Activated CD8-positive, alpha-beta memory T cell treated with anti-CD3 and anti-CD28 coated beads, Interleukin-2, amount 50 U/mL, for 4 hours (primary cell): ENCODE results near the gene ZNF112.

Experiments used
- DNase-seq: peaks from one replicate; pipeline ENCODE4 v3.0.0-alpha.2; 2020

ZNF112 gene

GRCh38 chr19:44280916-44281315 lies 75.6 kb downstream of the ZNF112 start:
- no peak for DNase-seq

GRCh38 chr19:44278181-44278690 lies 78.2 kb downstream of the ZNF112 start:
- DNase-seq: no peak

DNA sequence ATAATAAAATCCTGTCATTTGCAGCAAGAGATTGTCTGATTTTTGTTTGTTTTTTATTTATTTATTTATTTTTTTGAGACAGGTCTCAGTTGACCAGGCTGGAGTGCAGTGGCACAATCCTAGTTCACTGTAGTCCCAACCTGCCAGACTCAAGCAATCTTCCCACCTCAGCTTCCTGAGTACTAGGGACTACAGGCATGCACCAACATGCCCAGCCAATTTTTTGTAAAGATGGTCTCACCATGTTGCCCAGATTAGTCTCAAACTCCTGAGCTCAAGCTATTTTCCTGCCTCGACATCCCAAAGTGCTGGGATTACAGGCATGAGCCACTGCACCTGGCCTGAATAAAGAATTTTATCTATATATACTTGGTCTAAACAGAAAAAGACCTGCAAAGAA lies 79.1 kb downstream of the ZNF112 start:
- DNase-seq: no peak
